ENCODE measurements around the gene ADH1B. TPM values are rescaled to one million over a fixed set of nuclear protein-coding genes. Genes with fewer than 3 reads are reported as not detected.
"Not testable (repeated sequence)": the region's sequence is repeated elsewhere in the genome, so short reads cannot be mapped to it uniquely, and the experiment has no call there.

Gene ADH1B
- total and polyA plus RNA-seq, 2 experiments from 2014 or later: not detected

DNA sequence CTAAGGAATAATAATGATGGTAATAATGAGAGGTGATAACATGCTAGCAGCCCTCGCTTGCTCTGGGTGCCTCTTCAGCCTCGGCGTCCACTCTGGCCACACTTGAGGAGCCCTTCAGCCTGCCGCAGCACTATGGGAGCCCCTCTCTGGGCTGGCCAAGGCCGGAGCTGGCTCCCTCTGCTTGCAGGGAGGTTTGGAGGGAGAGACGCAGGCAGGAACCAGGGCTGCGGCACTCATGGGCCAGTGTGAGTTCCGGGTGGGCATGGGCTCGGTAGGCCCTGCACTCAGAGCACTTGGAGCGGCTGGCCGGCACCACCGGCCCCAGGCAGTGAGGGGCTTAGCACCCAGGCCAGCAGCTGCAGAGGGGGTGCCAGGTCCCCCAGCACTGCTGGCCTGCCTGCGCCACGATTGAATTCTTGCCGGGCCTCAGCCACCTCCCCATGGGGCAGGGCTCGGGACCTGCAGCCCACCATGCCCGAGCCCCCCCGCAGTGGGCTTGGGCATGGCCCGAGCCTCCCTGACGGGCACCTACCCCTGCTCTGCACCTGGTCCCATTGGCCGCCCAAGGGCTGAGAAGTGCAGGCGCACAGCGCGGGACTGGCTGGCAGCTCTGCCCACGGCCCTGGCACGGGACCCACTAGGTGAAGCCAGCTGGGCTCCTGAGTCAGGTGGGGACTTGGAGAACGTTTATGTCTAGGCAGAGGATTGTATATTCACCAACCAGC, 38.4 kb upstream of the ADH1B start:
- H3K27me3 ChIP-seq: no peaks in the 10 kb centered on the region
- H3K36me3 ChIP-seq: no peaks in the 10 kb centered on the region
- H3K27ac ChIP-seq: no peak overlapping the region
- TF ChIP-seq, protein P1, sequence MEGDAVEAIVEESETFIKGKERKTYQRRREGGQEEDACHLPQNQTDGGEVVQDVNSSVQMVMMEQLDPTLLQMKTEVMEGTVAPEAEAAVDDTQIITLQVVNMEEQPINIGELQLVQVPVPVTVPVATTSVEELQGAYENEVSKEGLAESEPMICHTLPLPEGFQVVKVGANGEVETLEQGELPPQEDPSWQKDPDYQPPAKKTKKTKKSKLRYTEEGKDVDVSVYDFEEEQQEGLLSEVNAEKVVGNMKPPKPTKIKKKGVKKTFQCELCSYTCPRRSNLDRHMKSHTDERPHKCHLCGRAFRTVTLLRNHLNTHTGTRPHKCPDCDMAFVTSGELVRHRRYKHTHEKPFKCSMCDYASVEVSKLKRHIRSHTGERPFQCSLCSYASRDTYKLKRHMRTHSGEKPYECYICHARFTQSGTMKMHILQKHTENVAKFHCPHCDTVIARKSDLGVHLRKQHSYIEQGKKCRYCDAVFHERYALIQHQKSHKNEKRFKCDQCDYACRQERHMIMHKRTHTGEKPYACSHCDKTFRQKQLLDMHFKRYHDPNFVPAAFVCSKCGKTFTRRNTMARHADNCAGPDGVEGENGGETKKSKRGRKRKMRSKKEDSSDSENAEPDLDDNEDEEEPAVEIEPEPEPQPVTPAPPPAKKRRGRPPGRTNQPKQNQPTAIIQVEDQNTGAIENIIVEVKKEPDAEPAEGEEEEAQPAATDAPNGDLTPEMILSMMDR (IDR thresholded peaks at IDR 0.05; ENCODE audit: low read depth, low read length): no peak
- no peaks in the 10 kb centered on the region for H3K4me1 ChIP-seq (ENCODE audit: low read depth)
- DNase-seq (ENCODE audit: low read depth in 1 of 2, low spot score in 1 of 2): no peak
- H3K9me3 ChIP-seq (ENCODE audit: low read depth): no peaks in the 10 kb centered on the region
- no peak overlapping the region for H3K4me3 ChIP-seq

DNA sequence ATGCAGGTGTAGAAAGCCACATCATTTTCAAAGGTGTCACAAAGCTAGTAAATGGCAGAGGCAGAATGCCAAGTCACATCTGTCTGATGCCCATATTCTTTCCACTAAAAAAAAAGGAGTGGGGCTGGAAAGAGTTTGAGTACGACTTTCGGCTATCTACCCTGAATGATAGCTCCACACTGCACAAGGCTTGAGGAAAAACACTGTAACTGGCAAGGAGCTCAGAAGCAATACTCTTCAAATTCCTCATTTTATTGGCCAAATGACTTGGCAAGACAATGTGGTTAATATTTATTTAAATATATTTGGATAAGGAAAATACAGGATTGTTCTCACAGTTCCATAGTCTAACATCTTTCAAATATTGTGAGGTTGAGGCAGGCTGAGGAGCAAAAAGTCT, 36.7 kb upstream of the ADH1B start:
- Histone ChIP-seq H3K4me1 (ENCODE audit: low read depth) (no peaks in the 10 kb centered on the region), H3K4me3 (no peak overlapping the region), H3K36me3 (no peaks in the 10 kb centered on the region), H3K9me3 (ENCODE audit: low read depth) (no peaks in the 10 kb centered on the region), H3K27me3 (no peaks in the 10 kb centered on the region), H3K27ac (no peak overlapping the region)
- TF ChIP-seq, protein P1 (IDR thresholded peaks at IDR 0.05; ENCODE audit: low read depth, low read length): no peak
- DNase-seq (ENCODE audit: low read depth in 1 of 2, low spot score in 1 of 2): no peak

DNA sequence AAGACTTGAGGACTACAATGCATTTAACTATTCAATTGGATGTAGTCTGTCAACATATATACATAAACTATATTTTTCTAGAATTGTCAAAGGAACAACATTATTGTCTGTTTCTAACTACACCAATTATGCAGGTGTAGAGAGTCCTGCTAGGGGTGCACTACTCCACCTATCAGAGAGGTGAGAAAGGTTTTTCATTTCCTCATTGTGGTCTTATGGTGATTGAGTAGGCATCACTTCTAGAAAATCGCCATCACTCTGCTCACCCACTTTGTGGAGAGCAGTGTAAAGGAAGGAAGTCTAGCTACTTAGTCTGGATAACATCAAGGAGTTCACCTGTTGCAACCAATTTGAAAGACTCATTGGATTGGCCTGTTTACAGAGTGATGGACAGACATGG, 35.8 kb upstream of the ADH1B start:
- DNase-seq (ENCODE audit: low read depth in 1 of 2, low spot score in 1 of 2): no peak
- TF ChIP-seq, protein P1 (IDR thresholded peaks at IDR 0.05; ENCODE audit: low read depth, low read length): no peak
- Histone ChIP-seq H3K27me3 (no peaks in the 10 kb centered on the region), H3K4me3 (no peak overlapping the region), H3K27ac (no peak overlapping the region), H3K9me3 (ENCODE audit: low read depth) (no peaks in the 10 kb centered on the region), H3K36me3 (no peaks in the 10 kb centered on the region), H3K4me1 (ENCODE audit: low read depth) (no peaks in the 10 kb centered on the region)

DNA sequence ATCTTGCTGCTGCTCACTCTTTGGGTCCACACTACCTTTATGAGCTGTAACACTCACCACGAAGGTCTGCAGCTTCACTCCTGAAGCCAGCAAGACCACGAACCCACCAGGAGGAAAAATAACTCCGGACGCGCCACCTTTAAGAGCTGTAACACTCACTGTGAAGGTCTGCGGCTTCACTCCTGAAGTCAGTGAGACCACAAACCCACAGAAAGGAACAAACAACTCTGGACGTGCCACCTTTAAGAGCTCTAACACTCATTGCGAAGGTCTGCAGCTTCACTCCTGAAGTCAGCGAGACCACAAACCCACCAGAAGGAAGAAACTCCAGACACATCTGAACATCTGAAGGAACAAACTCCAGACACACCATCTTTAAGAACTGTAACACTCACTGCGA, 34.9 kb upstream of the ADH1B start:
- H3K36me3 ChIP-seq; H3K4me1 ChIP-seq (ENCODE audit: low read depth); H3K27ac ChIP-seq; H3K4me3 ChIP-seq; H3K27me3 ChIP-seq; H3K9me3 ChIP-seq (ENCODE audit: low read depth); DNase-seq (ENCODE audit: low read depth in 1 of 2, low spot score in 1 of 2): not testable (repeated sequence)

DNA sequence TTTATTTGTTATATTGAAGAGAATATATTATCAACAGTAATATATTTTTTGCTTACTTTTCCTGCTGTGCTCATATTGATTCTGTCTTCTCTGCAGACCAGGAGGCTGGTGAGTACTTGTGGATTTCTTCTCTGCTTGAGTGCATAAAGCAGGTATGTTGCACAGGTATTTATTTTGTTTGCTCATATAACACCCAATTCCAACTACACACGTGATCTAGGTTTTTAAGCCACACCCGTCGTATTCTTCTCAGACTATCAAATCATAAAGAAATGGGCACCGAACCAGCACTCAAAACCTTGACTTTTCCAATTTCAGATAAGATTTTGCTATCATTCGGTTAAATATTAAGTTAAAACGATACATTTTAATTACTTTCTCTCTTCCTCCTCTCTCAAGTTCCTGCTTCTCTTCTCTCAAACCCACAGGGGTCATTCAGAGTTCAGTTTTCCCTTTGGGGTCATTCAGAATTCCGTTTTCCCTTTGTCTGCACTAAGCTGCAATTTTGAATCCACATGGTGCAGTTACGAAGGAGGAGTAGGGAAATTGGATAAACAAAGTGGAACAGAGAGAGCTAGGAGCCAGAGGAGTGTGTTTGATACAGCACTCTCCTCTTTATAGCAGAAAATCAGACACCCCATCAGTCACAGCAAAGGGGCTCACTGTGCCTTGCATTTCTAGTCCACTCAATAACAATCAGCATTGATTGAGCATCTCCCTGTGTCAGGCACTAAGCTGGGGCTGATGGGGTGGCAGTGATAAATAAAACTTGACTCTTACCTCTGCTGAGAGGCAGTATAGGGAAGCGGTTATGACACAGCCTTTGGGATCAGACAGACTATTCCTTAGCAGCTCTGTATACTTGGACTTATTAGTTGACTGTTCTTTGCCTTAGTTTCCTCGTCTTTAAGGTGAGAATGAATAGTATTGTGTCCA, 31.7 kb upstream of the ADH1B start, which contains the start of gene ADH1C:
TSS of gene ADH1C (minus strand) at position 145 of the 936 bp plus-strand sequence. CDS start at position 74, 71 bp downstream.
- TF ChIP-seq, protein P1 (IDR thresholded peaks at IDR 0.05; ENCODE audit: low read depth, low read length): no peak
- Histone ChIP-seq H3K27me3 (no peaks in the 10 kb centered on the region), H3K9me3 (ENCODE audit: low read depth) (no peaks in the 10 kb centered on the region), H3K4me3 (no peak within 1 kb of the TSS), H3K36me3 (no peaks in the 10 kb centered on the region), H3K27ac (no peak within 1 kb of the TSS), H3K4me1 (ENCODE audit: low read depth) (no peaks in the 10 kb centered on the region)
- DNase-seq (ENCODE audit: low read depth in 1 of 2, low spot score in 1 of 2): peak in 1 of 2 donors; percentile 53

DNA sequence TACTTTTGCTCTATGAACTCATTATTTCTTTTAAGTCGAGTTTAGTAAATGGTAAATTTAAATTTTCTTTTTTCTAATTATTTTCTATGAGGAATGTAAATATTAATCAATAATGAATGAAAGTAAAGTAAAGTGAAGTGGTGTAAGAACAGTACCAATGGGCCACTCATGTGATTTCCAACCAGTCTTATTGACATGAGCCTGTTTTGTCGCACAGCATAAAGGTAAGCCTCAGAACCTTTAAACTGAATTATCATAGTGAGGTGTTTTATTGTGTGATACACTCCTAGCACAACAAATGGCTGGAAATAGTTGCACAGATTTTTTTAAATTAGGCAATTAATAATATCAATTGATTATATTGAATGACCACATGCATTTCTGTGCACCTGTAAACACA, 30.3 kb upstream of the ADH1B start:
- Histone ChIP-seq H3K27me3 (no peaks in the 10 kb centered on the region), H3K27ac (no peak overlapping the region), H3K4me3 (no peak overlapping the region), H3K36me3 (no peaks in the 10 kb centered on the region), H3K9me3 (ENCODE audit: low read depth) (no peaks in the 10 kb centered on the region), H3K4me1 (ENCODE audit: low read depth) (no peaks in the 10 kb centered on the region)
- TF ChIP-seq, protein P1 (IDR thresholded peaks at IDR 0.05; ENCODE audit: low read depth, low read length): no peak
- no peak for DNase-seq (ENCODE audit: low read depth in 1 of 2, low spot score in 1 of 2)

All from cardiac muscle cell (in vitro differentiated cells and primary cell).